Astrocyte of the hippocampus (primary cell): ENCODE measurements around the gene OXTR.
A peak's percentile ranks its signal among the peaks of the same experiment; 100 is the strongest.

Source experiments
- DNase-seq: peaks from one replicate; pipeline ENCODE4 v3.0.0; 2011; ENCODE audit warnings: low read depth, low spot score

The OXTR gene

DNA sequence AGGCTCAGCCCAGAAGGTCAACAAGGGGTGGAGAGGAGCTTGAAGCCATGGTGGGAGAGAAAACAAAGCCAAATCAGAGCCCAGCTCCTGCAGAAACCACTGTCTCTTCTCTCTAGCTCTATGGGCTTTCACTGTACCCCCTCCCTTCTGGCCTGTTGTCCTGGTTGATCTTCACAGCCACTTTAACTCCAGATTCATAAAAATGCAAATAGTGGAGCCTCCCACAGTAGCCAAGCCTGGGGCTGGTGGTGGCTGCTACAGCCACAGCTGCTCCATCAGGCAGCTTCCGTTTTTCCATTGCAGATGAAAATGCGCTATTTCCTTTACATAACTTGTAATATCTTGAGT is 56.5 kb downstream of the OXTR start:
- DNase-seq, result no peak

DNA sequence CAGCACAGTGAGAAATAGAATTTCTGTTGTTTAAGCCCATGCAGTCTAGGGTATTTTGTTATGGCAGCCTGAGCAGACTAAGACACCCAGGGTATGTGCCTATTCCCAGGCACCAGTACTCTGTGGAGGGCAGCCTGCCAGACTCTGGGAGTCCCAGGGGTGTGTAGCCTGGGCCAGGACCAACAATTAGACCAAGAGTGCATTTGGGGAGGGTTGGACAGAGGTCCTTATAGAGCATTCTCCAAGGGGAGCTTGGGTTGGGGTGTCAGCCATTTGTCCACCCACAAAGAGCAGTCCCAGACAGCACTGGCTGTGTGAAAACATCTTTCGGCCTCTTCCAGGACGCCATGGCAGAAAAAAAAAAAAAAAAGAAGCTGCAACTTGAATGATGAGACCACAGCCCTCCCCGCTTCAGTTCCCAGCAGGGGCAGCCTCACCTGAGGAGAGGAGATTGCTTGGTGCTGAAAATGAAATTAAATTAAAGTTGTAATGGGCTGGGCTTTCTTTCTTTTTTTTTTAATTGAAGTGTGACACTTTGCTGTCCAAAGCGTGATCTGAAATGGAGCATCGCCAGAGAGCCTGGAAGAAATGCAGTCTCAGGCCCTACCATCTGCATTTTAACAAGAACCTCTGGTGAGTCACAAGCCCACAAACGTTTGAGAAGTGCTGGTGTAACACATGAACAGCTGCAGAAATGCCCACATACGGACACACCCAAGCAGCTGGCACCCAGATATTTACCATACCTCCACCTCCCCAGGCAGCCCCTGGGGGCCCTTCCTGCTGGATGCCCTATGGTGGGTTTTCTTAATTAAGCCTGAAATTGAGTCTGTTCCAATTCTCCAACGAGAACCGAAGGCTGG is 57.1 kb downstream of the OXTR start:
- peak; percentile 38 for DNase-seq

DNA sequence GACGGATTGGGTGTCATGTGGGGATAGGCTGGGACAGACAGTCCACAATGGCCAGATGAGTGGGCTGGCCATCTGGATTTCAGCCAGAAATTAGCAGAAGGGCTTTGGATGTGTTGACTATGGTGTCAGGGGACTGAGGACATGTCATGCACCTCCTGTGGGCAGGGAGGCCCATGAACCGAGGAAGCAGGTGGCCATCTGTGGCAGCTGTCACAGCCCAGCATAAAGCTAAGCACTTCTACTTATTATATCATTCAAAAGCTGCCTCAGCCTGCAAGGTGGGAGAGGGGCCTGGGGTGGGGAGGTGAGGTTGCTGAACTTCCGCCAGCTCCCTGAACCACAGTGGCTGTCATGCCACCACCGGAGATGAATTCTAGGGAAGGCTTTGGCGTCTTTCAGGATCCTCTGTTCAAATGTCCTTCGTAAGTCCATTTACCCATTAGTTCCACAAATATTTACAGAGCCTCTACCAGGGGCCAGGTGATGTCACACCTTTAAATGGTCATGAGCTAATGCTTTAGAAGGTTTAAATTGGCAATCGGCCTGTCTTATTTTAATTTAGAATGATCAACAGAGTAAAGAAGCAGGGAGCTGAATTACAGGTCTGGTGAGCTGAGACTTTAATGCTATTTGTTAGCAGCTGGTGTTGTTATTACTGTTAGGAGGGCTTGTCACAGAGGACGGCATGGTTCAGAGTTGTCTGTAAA is 59.5 kb downstream of the OXTR start:
- DNase-seq, result no peak

DNA sequence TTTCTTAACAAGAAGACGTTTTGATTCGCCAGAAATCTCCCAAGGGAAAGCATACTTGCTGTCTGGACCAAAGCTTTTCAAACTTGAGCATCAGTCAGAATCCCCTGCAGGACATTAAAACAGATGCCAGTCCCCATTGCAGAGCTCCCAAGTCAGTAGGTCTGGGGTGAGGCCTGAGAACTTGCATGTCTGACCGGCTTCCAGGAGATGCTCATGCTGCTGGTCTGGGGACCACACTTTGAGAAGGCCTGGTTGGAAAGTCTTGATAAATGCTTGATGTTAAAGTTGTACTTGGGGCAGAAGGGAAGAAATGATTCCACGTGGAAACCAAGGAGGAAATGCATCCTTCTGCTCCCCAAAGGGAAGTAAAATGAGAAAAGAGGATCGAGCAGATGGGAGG is 60.1 kb downstream of the OXTR start:
- DNase-seq, result no peak

- DNase-seq, result no peak
Observed at GRCh38 chr3:8705575-8705974, 63.8 kb downstream of the OXTR start.

- DNase-seq, result no peak
Observed at GRCh38 chr3:8702560-8702959, 66.9 kb downstream of the OXTR start.
